Ascending aorta (tissue), 2 donors: Measurements from ENCODE around the gene ZMIZ1. TPM values are rescaled to one million over a fixed set of nuclear protein-coding genes. Genes with fewer than 3 reads are reported as not detected.

ENCODE experiments used
- DNase-seq, 2 donors: peaks; one replicate each; pipeline ENCODE4 v3.0.0-alpha.2; 2019; ENCODE audit warnings: low spot score in 2 of 2
- H3K27ac ChIP-seq, 2 donors: fragments of 200-600 bp; sonication (generic); one replicate each; pipeline ENCODE4 v1.5.1; 2016 to 2017; ENCODE audit warnings: mild to moderate bottlenecking in 1 of 2
- H3K27me3 ChIP-seq: fragments of 200-600 bp; sonication (generic); one replicate; pipeline ENCODE4 v1.5.1; 2017
- H3K36me3 ChIP-seq, 2 donors: fragments of 200-600 bp; sonication (generic); one replicate each; pipeline ENCODE4 v1.5.1; 2016
- H3K4me1 ChIP-seq, 2 donors: fragments of 200-600 bp; sonication (generic); one replicate each; pipeline ENCODE4 v1.5.1; 2016 to 2017; ENCODE audit warnings: mild to moderate bottlenecking in 1 of 2
- H3K4me3 ChIP-seq, 2 donors: fragments of 200-600 bp; sonication (generic); one replicate each; pipeline ENCODE4 v1.5.1; 2016 to 2017; ENCODE audit warnings: mild to moderate bottlenecking in 1 of 2
- H3K9me3 ChIP-seq, 2 donors: fragments of 200-600 bp; sonication (generic); one replicate each; pipeline ENCODE4 v1.5.1; 2016
- intact Hi-C: fragments of 100-400 bp; cut with DNase I; formaldehyde crosslinking; loops from one replicate; pipeline ENCODE4 v1.15.1; 2023
- total RNA-seq: library from RNA; depleted of rRNA; stranded (reverse); fragments of >200 nt; gene quantifications from one replicate; pipeline ENCODE4 v1.1.0, GENCODE V29; 2016
- TF ChIP-seq, protein P1 (sequence below), 3 experiments: fragments of 200-600 bp in 2 of 3; fragments of 450-650 bp in 1 of 3; sonication (generic) in 2 of 3; IDR thresholded peaks; one replicate each; pipeline ENCODE4 v1.5.1; 2016 to 2019; ENCODE audit warnings: antibody characterized with exemption in 3 of 3, mild to moderate bottlenecking in 1 of 3, moderate library complexity in 1 of 3

Gene ZMIZ1
- total RNA-seq, 1 donor from 2014 or later = 96.2 TPM

DNA sequence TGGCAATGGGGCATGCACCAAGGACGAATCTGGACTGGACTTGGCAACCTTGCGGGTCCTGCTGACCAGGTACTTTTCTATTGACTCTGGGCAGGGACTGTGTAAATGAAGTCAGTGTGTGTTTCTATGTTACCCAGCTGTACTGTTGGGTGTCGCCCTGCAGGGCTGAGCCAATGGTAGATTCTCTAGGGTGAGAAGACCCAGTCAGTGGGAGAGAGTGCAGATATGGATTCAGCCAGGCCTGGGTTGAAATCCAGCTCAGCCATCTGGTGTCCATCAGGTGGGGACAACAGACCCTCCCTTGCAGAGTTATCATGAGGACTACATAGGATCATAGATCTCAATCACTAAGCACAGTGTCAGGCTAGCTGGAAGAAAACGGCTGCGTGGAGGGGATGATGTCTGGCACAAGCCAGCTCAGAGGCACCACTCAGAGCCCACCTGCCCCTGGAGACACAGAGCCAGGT, 273.6 kb downstream of the ZMIZ1 start:
- intact Hi-C loops = no loop called here
- TF ChIP-seq, protein P1, sequence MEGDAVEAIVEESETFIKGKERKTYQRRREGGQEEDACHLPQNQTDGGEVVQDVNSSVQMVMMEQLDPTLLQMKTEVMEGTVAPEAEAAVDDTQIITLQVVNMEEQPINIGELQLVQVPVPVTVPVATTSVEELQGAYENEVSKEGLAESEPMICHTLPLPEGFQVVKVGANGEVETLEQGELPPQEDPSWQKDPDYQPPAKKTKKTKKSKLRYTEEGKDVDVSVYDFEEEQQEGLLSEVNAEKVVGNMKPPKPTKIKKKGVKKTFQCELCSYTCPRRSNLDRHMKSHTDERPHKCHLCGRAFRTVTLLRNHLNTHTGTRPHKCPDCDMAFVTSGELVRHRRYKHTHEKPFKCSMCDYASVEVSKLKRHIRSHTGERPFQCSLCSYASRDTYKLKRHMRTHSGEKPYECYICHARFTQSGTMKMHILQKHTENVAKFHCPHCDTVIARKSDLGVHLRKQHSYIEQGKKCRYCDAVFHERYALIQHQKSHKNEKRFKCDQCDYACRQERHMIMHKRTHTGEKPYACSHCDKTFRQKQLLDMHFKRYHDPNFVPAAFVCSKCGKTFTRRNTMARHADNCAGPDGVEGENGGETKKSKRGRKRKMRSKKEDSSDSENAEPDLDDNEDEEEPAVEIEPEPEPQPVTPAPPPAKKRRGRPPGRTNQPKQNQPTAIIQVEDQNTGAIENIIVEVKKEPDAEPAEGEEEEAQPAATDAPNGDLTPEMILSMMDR (IDR thresholded peaks at IDR 0.05) = no peak
- H3K27ac ChIP-seq = no peak overlapping the region
- no peaks in the 10 kb centered on the region for H3K36me3 ChIP-seq
- peaks cover 4 to 5% of the 10 kb centered on the region in 2 donors for H3K4me1 ChIP-seq
- no peak overlapping the region for H3K4me3 ChIP-seq
- no peaks in the 10 kb centered on the region for H3K27me3 ChIP-seq
- no peak for DNase-seq
- no peaks in the 10 kb centered on the region for H3K9me3 ChIP-seq

DNA sequence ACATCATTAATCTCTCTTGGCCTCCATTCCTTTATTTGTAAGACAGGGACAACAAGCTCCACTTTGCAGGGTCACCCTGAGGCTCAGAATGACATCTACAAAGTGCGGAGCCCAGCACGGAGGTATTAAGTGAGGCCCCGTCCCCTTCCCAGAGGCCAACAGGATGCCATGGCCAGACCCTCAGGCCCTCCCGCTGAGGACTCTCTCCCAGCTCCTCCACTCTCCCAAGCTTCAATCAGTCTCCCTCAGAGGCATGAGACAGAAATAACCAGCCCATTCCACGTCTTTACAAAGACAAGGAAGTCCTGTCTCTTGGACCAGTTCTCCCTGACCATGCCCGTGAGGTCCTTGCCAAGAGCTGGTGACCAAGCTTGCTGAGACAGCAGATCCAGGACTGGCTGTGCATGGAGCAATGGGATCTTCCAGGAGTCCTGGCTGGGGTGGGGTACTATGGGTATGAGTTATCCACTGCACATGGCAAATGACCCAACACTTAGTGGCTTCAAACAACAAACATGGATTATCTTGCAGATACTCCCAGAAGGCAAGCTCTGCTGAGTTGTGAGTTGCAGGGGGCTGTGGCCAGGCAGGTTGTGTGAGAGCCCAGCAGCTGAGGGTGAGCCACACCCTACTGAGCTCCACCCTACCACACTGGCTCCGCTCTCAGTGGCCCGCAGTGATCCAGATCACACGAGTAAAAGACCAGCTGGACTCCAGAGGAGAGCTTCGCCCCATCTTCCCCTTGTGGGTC, 274.2 kb downstream of the ZMIZ1 start:
- no peak for DNase-seq
- H3K4me3 ChIP-seq = no peak overlapping the region
- H3K27ac ChIP-seq = no peak overlapping the region
- H3K4me1 ChIP-seq = peaks cover 4 to 5% of the 10 kb centered on the region in 2 donors
- TF ChIP-seq, protein P1 (IDR thresholded peaks at IDR 0.05) = no peak
- H3K27me3 ChIP-seq = no peaks in the 10 kb centered on the region
- intact Hi-C loops = no loop called here
- H3K36me3 ChIP-seq = no peaks in the 10 kb centered on the region
- no peaks in the 10 kb centered on the region for H3K9me3 ChIP-seq

DNA sequence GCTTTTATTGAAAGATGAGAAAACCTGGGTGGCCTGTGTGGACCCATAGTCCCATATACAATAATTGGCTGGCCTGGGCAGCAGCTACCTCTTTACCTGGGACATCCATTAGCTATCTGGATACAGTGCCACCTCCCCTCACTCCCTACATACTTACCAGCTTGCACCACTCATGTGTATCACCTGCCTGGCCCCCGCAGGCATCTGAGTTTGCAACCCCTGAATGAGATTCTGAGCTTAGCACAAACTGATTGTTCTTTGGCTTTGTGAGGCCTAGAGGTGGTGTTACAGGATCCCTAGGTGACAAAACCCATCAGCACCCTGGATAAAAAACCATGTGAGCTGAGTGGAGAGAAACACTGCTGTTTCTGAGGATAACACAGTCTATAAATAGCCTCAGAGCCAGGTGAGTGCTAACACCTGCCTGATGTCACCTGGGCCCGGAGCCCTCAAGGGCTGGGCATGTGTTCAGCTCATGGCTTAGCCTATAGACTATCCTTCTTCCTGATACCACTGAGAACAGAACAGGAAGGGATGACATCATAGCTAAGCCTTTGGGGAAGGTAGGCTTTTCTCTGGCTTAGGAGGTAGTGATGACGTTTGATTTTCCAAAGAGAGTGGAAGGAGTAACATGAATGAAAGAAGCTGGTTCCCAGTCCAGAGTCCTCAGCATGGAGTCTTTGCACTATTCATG, 275.9 kb downstream of the ZMIZ1 start:
- DNase-seq = no peak
- Histone ChIP-seq H3K4me3 (no peak overlapping the region), H3K9me3 (no peaks in the 10 kb centered on the region), H3K27ac (no peak overlapping the region), H3K27me3 (no peaks in the 10 kb centered on the region), H3K4me1 (peaks cover 4 to 10% of the 10 kb centered on the region in 2 donors), H3K36me3 (peaks cover 0 to 2% of the 10 kb centered on the region in 2 donors)
- TF ChIP-seq, protein P1 (IDR thresholded peaks at IDR 0.05) = no peak
- intact Hi-C loops = no loop called here

DNA sequence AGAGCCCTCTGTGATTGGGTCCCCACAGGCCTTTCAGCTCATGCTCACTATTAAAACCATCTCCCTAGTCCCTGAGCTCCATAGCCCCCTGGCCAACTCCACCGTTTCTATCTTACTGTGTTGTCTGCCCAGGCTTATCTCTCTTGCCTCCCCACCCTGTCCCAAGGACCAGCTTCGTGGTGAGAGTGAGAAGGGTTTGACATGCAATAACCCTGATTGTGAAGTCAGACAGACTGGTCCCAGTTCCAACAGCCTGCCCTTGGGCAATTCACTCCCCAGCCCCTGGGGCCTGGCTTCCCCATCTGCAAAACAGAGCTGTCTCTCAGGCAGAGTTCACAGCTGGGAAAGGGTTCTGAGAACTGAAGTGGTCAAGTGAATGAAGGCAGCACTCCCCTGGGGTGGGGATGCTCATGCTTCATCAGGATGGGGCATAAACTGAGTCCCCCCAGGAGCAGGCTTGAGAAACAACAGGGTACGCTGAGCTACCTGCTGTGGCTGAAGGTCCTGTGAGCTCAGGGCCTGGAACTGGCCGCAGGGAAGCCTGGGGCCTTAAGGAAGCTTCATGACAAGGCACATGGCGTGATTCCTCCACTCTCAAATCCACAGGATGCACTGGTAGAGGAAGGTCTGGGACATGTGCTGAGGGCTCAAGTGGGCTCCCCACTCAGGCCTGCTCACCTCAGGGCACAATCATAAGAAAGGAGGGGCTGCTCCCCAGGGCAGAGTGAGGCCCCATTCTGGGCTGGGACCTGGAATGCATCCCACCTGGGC, 276.7 kb downstream of the ZMIZ1 start:
- Histone ChIP-seq H3K4me1 (peaks cover 4 to 10% of the 10 kb centered on the region in 2 donors), H3K27me3 (no peaks in the 10 kb centered on the region), H3K4me3 (no peak overlapping the region), H3K9me3 (no peaks in the 10 kb centered on the region), H3K27ac (no peak overlapping the region), H3K36me3 (peaks cover 0 to 9% of the 10 kb centered on the region in 2 donors)
- no peak for DNase-seq
- TF ChIP-seq, protein P1 (IDR thresholded peaks at IDR 0.05) = no peak
- intact Hi-C loops = no loop called here

DNA sequence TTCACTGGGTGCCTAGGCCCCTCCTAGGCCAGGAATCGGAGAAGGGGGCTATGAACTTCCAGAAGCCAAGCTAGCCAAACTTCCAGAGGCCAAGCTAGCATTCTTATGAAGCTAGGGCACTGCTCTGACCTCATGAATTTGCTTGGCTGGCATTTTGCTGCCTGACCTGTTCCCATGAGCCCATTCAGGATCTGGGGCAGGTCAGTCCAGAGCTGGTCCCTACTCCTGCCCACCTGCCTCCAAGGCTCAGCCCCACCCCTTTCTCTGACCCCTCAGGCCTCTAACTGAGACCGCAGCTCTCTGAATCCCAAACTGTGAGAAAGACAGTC, 277.2 kb downstream of the ZMIZ1 start:
- no peak for DNase-seq
- Histone ChIP-seq H3K27ac (no peak overlapping the region), H3K9me3 (no peaks in the 10 kb centered on the region), H3K4me3 (no peak overlapping the region), H3K36me3 (peaks cover 5 to 15% of the 10 kb centered on the region in 2 donors), H3K4me1 (peaks cover 4 to 10% of the 10 kb centered on the region in 2 donors), H3K27me3 (no peaks in the 10 kb centered on the region)
- intact Hi-C loops = no loop called here
- TF ChIP-seq, protein P1 (IDR thresholded peaks at IDR 0.05) = no peak
